Inflammatory macrophage (primary cell): Measurements from ENCODE around the gene SOCS1.
"Not testable (repeated sequence)": the region's sequence is repeated elsewhere in the genome, so short reads cannot be mapped to it uniquely, and the experiment has no call there.

Experiments
- DNase-seq, 2 donors: peaks; one replicate each; pipeline ENCODE4 v3.0.0-alpha.2; 2020 to 2022

Gene SOCS1

DNA sequence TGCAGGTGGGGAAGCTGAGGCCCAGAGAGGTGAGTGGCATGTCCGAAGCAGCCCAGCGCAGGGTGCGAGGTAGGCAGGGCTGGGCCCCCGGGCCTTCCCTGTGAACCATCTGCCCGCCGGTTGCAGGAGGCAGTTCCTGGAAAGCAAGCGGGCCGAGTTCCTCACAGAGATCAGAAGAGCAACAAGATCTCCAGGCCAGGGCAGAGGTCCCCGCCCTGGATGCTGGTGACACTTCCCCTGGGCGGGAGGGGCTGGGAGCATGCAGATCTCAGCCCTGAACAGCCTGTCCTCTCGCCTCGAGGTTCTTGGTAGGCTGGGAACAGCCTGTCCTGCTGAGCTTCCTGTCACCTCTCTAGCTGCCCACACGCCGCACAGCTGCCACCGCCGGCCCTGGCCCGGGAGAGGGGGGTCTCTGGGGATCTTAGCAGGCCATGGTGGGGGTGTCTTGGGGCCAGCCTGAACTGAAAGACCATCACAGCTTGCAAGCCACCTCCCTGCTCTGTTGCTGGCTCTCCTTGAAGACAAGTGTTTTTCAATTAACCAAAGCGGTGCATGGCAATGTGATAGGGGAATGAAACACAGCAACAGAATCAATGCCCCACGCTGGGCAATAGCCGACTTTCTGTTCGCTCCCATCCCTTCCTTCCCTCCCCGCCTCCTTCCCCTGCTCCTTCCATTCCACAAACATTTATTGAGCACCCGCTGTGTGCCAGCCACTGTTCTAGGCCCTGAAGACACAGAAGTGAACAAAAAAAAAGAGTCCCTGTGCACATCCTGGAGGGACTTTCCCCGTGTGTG lies 31.7 kb downstream of the SOCS1 start:
- peak; percentile 90 to 95 for DNase-seq

DNA sequence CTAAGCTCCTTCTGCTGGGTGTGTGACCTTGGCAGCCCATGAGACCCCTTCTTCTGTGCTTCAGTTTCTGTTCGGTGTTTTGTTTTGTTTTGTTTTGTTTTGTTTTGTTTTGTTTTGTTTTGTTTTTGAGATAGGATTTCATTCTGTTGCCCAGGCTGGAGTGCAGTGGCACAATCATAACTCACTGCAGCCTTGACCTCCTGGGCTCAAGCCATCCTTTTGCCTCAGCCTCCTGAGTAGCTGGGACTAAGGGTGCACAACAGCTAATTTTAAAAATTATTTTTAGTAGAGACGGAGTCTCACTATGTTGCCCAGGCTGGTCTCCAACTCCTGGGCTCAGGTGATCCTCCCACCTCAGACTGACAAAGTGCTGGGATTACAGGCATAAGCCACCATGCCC lies 35.5 kb downstream of the SOCS1 start:
- not testable (repeated sequence) for DNase-seq

DNA sequence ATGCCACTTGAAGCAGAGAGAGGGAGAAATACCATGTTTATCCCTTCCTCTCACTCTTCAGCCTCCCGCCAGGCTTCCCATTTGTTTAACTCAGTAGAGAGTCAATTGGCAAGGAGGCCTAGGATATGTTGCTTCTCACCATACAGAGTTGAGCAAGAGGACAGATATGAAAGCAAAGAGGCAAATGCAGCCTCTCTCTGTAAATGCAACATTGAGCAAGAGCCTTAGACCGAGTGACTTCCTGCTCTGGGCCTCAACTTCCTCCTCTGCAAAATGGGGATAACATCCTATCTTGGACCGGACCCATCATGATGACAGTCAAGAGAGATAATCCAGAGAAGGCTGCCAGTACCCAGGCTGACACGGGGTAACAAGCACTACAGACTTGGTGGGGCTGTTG lies 36.8 kb downstream of the SOCS1 start:
- peak; percentile 78 to 90 for DNase-seq

DNA sequence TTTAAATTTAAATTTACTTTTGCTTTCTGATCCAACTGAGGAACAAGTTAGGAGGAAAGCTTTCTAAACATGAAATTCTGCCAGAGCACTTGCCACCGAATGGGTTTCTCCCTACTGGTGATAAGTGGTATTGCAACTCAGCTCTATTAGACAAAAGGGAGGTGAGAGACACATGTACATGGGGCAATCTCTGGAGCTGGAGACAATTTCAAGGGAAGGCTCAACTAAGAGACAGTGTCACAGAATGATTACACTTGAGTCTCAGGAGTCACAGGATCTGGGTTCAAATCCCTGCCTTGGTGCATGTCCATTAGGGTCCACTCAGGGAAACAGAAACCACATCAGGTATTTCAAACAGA lies 37.4 kb downstream of the SOCS1 start:
- no peak for DNase-seq

DNA sequence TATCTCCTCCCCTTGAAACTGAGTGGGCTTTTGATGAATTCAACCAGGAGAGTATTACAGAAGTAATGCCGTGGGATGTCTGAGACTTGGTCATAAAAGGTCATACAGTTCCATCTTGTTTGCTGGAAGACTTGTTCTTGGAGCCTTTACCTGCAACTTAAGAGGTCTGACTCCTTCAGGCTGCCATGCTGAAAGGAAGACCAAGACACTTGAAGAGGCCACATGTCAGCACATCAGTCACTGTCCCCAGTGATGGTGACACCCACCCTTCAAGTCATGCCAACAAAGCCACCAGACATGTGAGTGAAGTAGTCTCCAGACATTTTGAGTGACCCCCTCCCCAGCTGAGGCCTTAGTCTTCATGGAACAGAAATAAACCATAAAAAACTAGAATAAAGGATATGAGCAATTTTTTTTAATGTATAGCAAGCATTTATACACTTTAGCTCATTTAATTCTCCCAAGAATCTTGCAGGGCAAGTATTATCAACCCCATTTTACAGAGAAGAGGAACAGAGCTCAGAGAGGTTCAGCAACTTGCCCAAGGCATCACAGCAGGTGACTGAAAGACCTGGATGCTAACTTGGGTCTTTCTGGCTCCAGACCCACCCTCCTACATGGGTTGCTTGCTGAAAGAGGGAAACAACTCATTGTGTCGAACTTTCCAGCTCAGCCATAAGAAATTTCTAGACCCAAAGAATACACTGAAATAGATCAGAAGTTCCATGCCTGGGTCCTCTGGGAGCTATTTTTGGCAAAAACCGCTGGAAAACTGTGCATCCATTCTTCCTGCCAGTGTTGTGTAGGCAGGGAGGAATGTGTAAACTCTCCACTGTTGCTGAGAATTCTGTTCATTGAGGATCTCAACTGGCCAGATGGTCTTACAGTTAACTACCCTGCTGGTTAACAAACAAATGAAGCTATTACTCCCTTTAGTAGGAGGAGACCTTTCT lies 38.1 kb downstream of the SOCS1 start:
- DNase-seq: no peak

DNA sequence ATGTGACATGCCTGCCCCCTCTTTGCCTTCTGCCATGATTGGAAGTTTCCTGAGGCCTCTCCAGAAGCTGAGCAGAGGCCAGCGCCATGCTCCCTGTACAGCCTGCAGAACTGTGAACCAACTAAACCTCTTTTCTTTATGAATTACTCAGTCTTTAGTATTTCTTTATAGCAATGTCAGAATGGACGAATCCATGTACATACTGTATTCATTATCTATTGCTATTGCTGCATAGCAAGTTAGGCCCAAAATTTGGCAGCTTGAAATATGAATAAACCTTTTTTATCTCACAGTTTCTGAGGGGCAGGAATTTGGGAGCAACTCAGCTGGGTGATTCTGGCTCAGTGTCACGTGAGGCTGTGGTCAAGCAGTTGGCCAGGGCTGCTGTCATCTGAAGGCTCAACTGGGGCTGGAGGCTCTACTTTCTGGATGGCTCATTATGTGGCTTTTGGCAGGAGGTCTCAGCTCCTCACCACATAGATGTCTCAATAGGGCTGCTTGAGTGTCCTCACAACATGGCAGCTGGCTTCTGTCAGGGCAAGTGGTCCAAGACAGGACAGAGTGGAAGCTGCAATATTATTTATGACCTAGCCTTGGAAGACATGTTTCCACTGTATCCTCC lies 40.0 kb downstream of the SOCS1 start:
- no peak for DNase-seq

DNA sequence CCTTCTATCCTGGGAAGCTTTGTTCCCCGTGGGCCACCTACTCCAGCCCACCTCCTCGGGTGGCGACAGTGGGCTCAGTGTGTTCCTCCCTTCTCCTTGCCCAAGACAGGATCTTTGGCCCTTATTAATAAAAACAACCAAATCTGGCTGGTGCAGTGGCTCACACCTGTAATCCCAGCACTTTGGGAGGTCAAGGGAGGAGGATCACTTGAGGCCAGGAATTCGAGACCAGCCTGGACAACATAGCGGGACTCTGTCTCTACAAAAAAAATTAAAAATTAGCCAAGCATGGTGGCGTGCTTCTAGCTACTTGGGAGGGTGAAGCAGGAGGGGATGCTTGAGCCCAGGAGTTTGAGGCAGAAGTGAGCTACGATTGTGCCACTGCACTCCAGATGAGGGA lies 42.2 kb downstream of the SOCS1 start:
- DNase-seq: no peak

DNA sequence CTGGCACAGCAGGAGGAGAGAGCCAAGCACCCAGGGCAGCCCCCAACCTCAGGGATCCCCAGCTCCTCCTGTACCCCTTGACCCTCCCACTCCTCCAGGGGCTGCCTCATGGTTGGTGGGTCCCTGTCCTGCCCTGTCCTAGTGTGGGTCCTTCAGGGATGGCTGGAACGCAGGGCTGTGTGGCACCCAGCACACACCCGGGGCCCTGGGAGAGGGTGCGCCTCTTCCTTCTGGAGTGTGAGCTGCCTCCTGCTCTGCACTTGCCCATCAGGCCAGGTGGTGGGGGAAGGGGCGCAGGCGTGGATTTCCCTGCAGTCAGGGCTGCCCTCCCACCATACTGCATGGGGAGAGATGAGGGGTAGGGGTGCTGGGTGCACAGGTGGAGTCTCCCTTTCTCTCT lies 42.6 kb downstream of the SOCS1 start:
- no peak for DNase-seq

DNA sequence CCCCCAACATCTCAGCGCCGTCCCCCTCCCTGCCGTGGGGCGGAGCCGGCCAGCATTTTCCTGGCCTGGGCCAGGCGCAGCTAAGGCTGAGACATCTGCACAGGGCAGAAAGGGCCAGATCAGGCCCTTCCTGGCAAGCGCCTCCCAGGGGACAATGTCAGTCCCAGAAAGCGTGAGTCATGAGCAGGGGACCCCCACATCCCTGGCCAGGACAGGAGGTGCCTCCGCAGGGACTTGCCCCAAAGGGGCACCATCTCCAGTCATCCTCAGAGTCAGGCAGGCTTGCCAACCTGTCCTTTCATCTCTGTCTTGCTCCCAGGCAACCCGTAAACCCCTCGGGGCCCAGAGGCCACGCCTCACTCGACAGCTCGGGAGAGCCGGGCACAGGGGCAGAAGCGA lies 43.2 kb downstream of the SOCS1 start:
- DNase-seq: no peak

DNA sequence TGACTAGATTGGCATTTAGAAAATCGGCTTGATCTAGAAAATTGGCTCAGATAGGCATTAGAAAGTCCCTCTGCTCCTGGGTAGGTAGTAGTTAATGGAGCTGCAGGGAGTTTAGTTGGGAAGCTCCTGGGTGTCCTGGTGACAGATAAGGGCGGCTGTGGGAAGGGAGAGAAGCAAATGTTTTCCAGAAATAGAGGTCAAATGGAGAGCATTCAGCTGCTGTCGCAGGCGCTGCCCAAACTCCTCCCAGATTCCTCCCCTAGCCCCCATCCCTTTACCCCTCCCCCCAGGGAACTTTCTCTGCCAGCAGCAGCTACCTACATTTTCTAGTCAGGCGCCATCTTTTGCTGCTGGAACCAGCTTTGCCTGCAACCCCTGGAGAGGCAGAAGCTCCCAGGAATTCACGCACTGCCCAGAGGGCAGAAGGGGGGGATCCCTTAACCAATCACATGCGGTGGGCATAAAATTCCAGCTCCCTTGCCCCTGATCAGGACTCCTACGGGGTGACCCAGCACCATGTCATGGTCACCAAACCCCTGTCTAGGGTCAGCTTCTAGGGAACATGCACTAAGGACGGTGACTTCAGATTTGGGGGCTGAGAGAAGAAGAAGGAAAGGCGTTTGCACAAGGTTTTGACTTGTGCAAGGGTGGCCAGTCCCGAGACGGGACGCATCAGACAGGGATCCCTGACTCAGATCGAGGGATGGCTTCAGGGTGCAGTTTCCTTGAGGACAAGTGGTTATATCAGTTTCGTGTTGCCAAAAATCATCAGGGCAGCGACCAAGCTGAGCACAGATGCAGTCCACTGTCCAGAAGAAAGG lies 43.8 kb downstream of the SOCS1 start:
- DNase-seq: peak; percentile 62 to 75

DNA sequence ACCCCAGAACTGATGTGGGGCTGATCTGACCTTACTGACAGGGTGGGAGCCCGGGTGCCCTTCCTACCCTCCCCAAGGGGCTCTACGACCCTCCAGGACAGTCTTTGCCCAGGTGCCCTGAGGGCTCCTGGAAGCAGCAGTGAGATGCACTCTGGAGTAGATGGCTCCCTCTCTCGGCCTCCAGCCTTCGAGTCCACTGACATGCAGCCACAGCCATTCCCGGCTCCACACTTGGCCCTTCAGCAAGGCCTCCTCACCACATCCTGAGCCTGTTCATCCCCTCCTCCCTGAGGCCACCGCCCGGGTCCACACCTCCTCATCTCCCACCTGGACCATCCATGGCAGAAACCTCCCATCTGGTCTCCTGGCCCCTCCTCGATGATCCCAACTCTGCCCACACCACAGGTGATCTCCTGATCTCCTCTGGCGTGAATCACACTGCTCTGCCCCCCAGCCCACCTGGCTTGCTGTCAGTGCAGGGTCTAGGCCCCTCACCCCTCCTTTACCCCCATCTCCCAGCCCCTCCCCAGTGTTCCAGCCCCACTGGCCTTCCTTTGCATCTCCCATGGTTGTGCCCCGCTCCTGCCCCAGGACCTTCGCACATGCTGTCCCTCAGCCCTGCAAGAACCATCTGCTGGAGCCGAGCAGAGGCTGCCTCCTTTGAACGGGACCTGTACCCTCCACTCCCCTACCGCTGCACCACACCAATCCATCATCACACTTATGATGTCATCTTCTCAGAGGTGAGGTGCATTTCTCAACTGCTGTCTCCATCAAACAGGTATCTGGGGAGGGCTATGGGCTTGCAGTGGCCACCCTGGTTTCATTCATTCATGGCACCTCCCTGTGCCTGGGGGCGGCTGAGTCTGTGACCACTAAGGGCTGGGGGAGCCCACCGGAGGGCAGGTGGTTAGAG lies 44.7 kb downstream of the SOCS1 start:
- DNase-seq: no peak

DNA sequence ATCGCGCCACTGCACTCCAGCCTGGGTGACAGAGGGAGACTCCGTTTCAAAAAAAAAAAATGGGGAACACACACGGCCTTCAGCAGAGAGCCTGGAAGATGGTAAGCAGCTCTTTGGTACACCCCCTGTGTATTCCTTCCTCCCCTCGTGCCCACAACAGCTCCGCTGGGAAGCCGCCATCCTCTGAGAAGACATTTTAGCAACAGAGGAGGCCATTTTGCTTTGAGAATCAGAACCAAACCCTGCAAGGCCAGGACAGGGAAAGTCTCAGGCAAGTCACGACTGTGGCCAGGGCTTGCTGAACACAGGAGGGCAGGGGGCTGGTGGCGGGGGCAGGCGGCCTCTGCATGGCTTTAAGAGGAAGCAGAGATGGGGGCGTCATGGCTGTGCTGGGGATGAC lies 45.7 kb downstream of the SOCS1 start:
- DNase-seq: no peak

DNA sequence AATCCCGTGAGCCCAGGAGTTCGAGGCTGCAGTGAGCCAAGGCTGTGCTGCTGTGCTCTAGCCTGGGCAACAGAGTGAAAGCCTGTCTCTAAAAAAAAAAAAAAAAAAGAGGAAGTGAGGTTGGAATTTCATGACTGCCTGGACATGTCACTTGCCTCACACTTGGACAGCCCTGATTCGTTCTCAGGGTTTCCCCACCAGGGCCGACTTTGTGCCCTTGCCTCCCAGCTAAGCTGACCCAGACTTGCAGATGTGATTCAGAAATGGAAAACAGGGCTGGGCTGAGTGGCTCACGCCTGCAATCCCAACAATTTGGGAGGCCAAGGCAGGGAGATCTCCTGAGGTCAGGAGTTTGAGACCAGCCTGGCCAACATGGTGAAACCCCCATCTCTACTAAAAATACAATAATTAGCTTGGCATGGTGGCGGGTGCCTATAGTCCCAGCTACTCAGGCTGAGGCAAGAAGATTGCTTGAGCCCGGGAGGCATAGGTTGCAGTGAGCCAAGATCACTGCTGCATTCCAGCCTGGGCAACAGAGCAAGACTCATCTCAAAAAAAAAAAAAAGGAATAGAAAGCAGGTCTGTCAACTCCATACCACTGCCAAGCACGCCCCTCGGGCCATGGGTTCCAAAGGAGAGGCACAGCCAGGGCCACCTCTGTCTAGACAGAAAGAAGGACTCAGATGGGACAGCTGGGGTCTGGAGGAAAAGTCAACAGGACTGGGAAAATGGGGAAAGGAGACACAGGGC lies 46.9 kb downstream of the SOCS1 start:
- DNase-seq: peak; percentile 88 to 89

DNA sequence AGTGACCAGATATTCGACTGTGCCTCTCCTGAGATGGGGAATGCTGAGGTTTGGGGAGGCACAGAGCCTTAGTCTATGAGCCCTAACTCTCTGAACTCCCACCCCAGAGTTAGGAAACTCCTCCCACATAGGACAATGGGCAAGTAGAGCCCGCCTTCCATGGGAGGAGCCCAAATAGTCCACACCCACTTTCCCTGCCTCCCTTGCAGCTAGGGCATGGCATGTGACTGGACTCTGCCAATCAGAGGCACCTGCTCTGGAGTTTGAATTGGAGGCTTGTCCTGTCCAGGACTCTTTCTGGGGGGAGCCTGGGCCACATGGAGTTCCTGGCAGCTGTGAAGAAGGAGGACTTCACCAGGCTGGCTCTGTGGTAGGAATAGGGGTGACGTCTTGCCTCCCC lies 48.4 kb downstream of the SOCS1 start:
- peak in 1 of 2 donors; percentile 22 for DNase-seq

DNA sequence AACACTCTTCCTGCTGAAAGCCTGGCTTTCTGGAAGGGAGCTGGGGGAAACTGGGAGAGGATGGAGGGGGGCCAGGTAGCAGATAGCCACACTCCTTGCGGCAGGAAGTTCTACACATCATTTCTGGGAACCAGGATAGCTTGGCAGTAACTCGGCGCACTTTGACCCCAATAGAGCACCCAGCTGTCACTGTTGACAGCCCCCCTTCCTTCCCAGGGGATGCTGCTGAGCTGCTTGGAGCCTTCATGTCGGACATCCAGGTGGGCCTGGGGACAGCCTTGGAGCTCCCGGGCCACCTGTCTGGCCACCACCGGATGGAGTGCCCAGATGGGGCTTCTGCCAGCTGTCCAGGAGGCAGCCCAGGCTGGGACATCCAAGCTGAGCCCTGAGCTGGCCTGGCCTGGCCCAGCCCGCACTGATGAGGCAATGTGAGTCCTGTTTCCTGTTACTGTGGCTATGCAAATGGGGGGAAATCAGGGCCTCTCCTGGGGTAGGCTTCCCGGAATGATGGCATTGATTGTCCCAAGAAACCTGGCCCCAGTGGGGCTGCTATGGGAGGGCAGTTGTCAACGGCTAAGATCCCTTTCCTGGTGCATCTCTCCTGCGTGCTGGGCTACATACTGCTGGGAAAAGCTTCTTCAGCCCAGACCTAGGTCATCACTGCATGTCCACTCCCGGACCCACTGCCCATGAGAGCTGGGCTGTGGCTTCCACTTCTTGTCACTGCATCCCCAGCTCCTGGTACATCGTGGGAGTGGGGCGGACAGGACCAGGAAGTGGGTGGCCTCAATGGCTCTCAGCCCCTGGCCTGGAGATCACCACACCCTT lies 50.0 kb downstream of the SOCS1 start:
- DNase-seq: peak; percentile 53 to 59

DNA sequence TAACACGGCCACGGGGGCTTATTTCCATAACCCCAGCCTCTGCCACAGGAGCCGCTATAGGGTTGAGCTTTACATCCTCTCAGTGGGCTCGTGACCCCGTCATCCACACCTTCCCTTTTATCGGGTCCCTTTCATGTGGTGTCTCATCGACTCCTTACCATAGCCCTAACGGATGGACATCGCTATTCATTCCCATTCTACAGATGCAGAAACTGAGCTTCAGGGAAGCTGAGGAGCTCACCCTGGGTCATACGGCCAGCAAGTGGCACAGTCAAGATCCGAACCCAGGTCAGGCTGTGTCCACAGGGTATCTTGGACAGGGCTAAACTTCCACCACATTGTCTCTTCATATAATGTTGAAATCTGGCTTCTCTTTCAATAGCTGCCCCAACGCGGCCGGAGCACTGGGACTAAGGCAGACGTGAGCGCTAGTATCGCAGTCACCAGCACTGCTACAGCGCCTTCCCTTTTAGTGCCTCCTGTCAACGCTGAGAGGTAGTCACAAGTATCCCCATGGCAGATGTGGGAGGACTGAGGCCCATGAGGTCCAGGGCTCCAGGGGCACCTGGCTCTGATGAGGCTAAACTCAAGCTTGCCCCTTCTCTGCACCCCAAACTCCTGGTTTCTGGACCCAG lies 50.8 kb downstream of the SOCS1 start:
- no peak for DNase-seq

DNA sequence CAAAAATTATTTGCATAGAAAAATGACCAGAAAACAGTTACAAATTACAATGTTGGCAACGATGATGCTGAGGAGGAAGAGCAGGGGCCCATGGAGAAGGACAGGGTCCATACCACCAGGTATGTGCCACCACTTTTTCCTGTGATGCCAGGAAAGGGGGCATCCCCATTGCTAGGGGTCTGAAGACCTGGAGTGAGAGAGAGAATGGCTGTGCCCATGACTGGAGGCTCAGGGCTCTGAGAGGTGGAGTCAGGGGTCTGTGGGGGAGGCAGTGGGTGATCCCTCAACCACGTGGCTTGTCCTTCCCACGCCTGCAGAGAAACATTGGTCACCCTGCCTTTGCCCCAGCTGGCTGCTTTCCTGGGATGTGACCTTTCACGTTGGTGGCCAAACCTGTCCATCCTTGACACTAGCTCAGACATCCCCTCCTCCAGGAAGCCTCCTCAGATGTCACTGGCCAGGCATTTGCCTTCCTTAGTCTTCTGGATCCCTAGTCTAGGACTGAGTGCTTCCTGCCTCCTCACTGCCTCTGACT lies 51.4 kb downstream of the SOCS1 start:
- no peak for DNase-seq
